K562 (cell line): Measurements from ENCODE around the gene SIGLEC14. TPM values are rescaled to one million over a fixed set of nuclear protein-coding genes. Genes with fewer than 3 reads are reported as not detected.

Experiments
- BCOR ChIP-seq: fragments of 450-650 bp; IDR thresholded peaks from 2 replicates; pipeline ENCODE4 v1.6.1; 2016
- CBX3 ChIP-seq, 2 experiments: IDR thresholded peaks; 1 replicate in 1 of 2; 2 replicates in 1 of 2; pipeline ENCODE4 v1.6.1; 2012; ENCODE audit warnings: inconsistent platforms in 2 of 2, low read length in 2 of 2, borderline replicate concordance in 1 of 2, control low read depth in 1 of 2
- CCAR2 ChIP-seq: fragments of 200-400 bp; formaldehyde crosslinking; IDR thresholded peaks from 2 replicates; pipeline ENCODE4 v1.6.1; 2017; ENCODE audit warnings: mild to moderate bottlenecking, low read depth, low read length
- CHD2 ChIP-seq: IDR thresholded peaks from 2 replicates; pipeline ENCODE4 v1.6.1; 2011; ENCODE audit warnings: low read depth, low read length
- DACH1 ChIP-seq: fragments of 450-650 bp; IDR thresholded peaks from 2 replicates; pipeline ENCODE4 v1.6.1; 2018; ENCODE audit not compliant: partially characterized antibody
- ELF2 ChIP-seq: fragments of 250-450 bp; sonication (Bioruptor Pico); IDR thresholded peaks from 2 replicates; pipeline ENCODE4 v1.5.0; 2021; ENCODE audit warnings: mild to moderate bottlenecking
- EP300 ChIP-seq: IDR thresholded peaks from 2 replicates; pipeline ENCODE4 v1.6.1; 2012; ENCODE audit warnings: low read length, improper control_type of control experiment
- ESRRB ChIP-seq: fragments of 250-450 bp; sonication (Bioruptor Pico); IDR thresholded peaks from 2 replicates; pipeline ENCODE4 v1.5.0; 2020; ENCODE audit warnings: mild to moderate bottlenecking, moderate library complexity, borderline replicate concordance
- ILF3 ChIP-seq: fragments of 450-650 bp; IDR thresholded peaks from 2 replicates; pipeline ENCODE4 v1.6.1; 2018; ENCODE audit warnings: antibody characterized with exemption, mild to moderate bottlenecking, moderate library complexity, borderline replicate concordance
- KDM1A ChIP-seq, 2 experiments: fragments of 450-650 bp; IDR thresholded peaks; 2 replicates each; pipeline ENCODE4 v1.6.1; 2016; ENCODE audit warnings: mild to moderate bottlenecking in 2 of 2
- KLF13 ChIP-seq: fragments of 450-650 bp; IDR thresholded peaks from 2 replicates; pipeline ENCODE4 v1.6.1; 2016; ENCODE audit warnings: missing genetic modification characterization, low read depth, mild to moderate bottlenecking, missing compliant biosample characterization, moderate library complexity, borderline replicate concordance
- MED1 ChIP-seq: sonication (generic); formaldehyde crosslinking; IDR thresholded peaks from 2 replicates; pipeline ENCODE4 v1.8.1; 2023; ENCODE audit warnings: missing genetic modification reagents, borderline replicate concordance
- MXI1 ChIP-seq: IDR thresholded peaks from 2 replicates; pipeline ENCODE4 v1.6.1; 2011; ENCODE audit warnings: low read depth, mild to moderate bottlenecking, improper control_type of control experiment, low read length
- MYC ChIP-seq, 2 experiments: fragments of 250-450 bp in 1 of 2; sonication (Bioruptor Pico) in 1 of 2; IDR thresholded peaks; 2 replicates each; pipeline versions ENCODE4 v1.5.1 to v1.6.1; 2012 to 2021; ENCODE audit warnings: low read depth in 2 of 2, borderline replicate concordance in 1 of 2, improper control_type of control experiment in 1 of 2, low read length in 1 of 2, mild to moderate bottlenecking in 1 of 2, moderate library complexity in 1 of 2
- NFIX ChIP-seq: fragments of 250-450 bp; sonication (Bioruptor Pico); IDR thresholded peaks from 2 replicates; pipeline ENCODE4 v1.4.0; 2020; ENCODE audit warnings: low read depth, mild to moderate bottlenecking, moderate library complexity
- PRPF4 ChIP-seq: fragments of 200-400 bp; formaldehyde crosslinking; IDR thresholded peaks from one replicate; pipeline ENCODE4 v1.6.1; 2017; ENCODE audit warnings: low read length, low read depth, mild to moderate bottlenecking; ENCODE audit not compliant: insufficient read depth, poor library complexity, severe bottlenecking
- RBM25 ChIP-seq: fragments of 200-400 bp; formaldehyde crosslinking; IDR thresholded peaks from 2 replicates; pipeline ENCODE4 v1.6.1; 2018; ENCODE audit warnings: low read length, low read depth, moderate library complexity; ENCODE audit not compliant: severe bottlenecking
- RBM34 ChIP-seq: fragments of 200-400 bp; formaldehyde crosslinking; IDR thresholded peaks from 2 replicates; pipeline ENCODE4 v1.6.1; 2018; ENCODE audit warnings: low read length, borderline replicate concordance; ENCODE audit not compliant: insufficient read depth
- SNAPC5 ChIP-seq: fragments of 250-450 bp; sonication (Bioruptor Pico); IDR thresholded peaks from 2 replicates; pipeline ENCODE4 v1.8.0; 2021; ENCODE audit warnings: moderate library complexity, mild to moderate bottlenecking, inconsistent platforms
- STAG1 ChIP-seq: sonication (generic); formaldehyde crosslinking; IDR thresholded peaks from 2 replicates; pipeline ENCODE4 v1.5.0; 2020; ENCODE audit warnings: missing genetic modification reagents, borderline replicate concordance
- STAT5B ChIP-seq: fragments of 250-450 bp; sonication (Bioruptor Pico); IDR thresholded peaks from 2 replicates; pipeline ENCODE4 v1.8.0; 2021; ENCODE audit warnings: mild to moderate bottlenecking, inconsistent platforms
- TAF15 ChIP-seq: fragments of 200-400 bp; formaldehyde crosslinking; IDR thresholded peaks from 2 replicates; pipeline ENCODE4 v1.6.1; 2017; ENCODE audit warnings: mild to moderate bottlenecking, low read depth, low read length, moderate library complexity
- TAF9B ChIP-seq: fragments of 450-650 bp; IDR thresholded peaks from 2 replicates; pipeline ENCODE4 v1.6.1; 2018; ENCODE audit warnings: mild to moderate bottlenecking; ENCODE audit not compliant: partially characterized antibody
- TOE1 ChIP-seq, 2 experiments: fragments of 450-650 bp in 1 of 2; sonication (generic) in 1 of 2; formaldehyde crosslinking in 1 of 2; IDR thresholded peaks; 2 replicates each; pipeline versions ENCODE4 v1.7.1 to v1.8.0; 2016 to 2022; ENCODE audit warnings: borderline replicate concordance in 2 of 2, mild to moderate bottlenecking in 2 of 2, antibody characterized with exemption in 1 of 2, inconsistent platforms in 1 of 2, low read depth in 1 of 2, missing genetic modification reagents in 1 of 2, moderate library complexity in 1 of 2
- ZFP30 ChIP-seq: fragments of 250-450 bp; sonication (Bioruptor Pico); IDR thresholded peaks from 2 replicates; pipeline ENCODE4 v1.8.0; 2022; ENCODE audit warnings: moderate library complexity, mild to moderate bottlenecking, inconsistent platforms, borderline replicate concordance
- ZFP36 ChIP-seq: fragments of 150-350 bp; IDR thresholded peaks from 2 replicates; pipeline ENCODE4 v1.6.1; 2018; ENCODE audit warnings: low read length, low read depth; ENCODE audit not compliant: partially characterized antibody
- ZNF431 ChIP-seq: sonication (generic); formaldehyde crosslinking; IDR thresholded peaks from 2 replicates; pipeline ENCODE4 v1.8.0; 2022; ENCODE audit warnings: mild to moderate bottlenecking, missing genetic modification reagents
- ZNF561 ChIP-seq: fragments of 450-650 bp; formaldehyde crosslinking; conservative IDR thresholded peaks from 2 replicates; pipeline ENCODE4 v1.4.0; 2020; ENCODE audit warnings: mild to moderate bottlenecking, moderate library complexity
- polyA plus RNA-seq, 8 experiments: library from polyadenylated mRNA; depleted of rRNA in 4 of 8; stranded (reverse) in 5 of 8; unstranded in 3 of 8; fragments of >200 nt; fragmentation: Nextera tagmentation in 2 of 8; fragmentation: Illumina TruSeq in 1 of 8; extraction: Ambion mirVana in 2 of 8; extraction: Trizol in 1 of 8; gene quantifications; 2 replicates each; pipeline versions ENCODE4 v1.2.1 to v1.2.3, GENCODE V29; 2011 to 2014; ENCODE audit warnings: inconsistent platforms in 1 of 8, missing spikeins in 1 of 8
- total RNA-seq, 7 experiments: library from RNA; depleted of rRNA in 6 of 7; stranded (reverse); fragments of >200 nt in 6 of 7; fragmentation: Illumina TruSeq in 2 of 7; extraction: Trizol in 2 of 7; gene quantifications; 2 replicates each; pipeline versions ENCODE4 v1.2.1 to v1.2.3, GENCODE V29; 2011 to 2021; ENCODE audit warnings: low replicate concordance in 1 of 7
- TF ChIP-seq, protein P1 (sequence below): fragments of 450-650 bp; formaldehyde crosslinking; IDR thresholded peaks from 2 replicates; pipeline ENCODE4 v1.4.0; 2020; ENCODE audit warnings: mild to moderate bottlenecking, moderate library complexity

The SIGLEC14 gene
- total and polyA plus RNA-seq, 9 of the 15 experiments (the other 6 are each of a cell fraction or from before 2014, with no cell fraction given) = not detected

DNA sequence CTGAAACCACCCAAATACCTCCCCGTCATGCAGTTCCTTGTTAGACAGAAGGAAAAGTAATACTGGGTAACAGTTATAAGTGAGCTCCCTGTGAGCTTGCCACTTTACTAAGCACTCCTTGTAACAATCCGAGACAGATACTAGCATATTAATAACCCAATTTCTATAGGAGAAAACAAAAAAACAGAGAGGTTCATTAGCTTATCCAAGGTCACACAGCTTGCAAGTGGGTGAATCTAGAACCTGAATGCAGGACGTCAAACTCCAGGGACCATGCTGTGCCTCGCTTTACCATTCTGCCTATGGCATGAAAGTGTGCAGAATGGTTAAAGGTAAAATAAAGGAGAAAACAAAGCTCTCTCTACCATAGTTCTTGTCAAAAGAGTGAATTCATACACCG is 31.8 kb downstream of the SIGLEC14 start (continued):
- no peak for TF ChIP-seq SNAPC5 (CRISPR knock-in tag)
- no peak for TF ChIP-seq MYC (IDR thresholded peaks at IDR 0.05; ENCODE audit: low read depth, low read length)
- no peak for TF ChIP-seq MYC (CRISPR knock-in tag; IDR thresholded peaks at IDR 0.05; ENCODE audit: borderline replicate concordance, low read depth)
- no peak for TF ChIP-seq CCAR2
- TF ChIP-seq PRPF4 = no peak
- no peak for TF ChIP-seq ZNF561
- TF ChIP-seq TAF9B = no peak
- TF ChIP-seq ELF2 (CRISPR knock-in tag) = no peak
- no peak for TF ChIP-seq TAF15
- TF ChIP-seq, protein P1, sequence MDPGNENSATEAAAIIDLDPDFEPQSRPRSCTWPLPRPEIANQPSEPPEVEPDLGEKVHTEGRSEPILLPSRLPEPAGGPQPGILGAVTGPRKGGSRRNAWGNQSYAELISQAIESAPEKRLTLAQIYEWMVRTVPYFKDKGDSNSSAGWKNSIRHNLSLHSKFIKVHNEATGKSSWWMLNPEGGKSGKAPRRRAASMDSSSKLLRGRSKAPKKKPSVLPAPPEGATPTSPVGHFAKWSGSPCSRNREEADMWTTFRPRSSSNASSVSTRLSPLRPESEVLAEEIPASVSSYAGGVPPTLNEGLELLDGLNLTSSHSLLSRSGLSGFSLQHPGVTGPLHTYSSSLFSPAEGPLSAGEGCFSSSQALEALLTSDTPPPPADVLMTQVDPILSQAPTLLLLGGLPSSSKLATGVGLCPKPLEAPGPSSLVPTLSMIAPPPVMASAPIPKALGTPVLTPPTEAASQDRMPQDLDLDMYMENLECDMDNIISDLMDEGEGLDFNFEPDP (CRISPR knock-in tag) = no peak
- peak; percentile 57 for TF ChIP-seq RBM25
- TF ChIP-seq ZNF431 (CRISPR knock-in tag) = no peak
- no peak for TF ChIP-seq CHD2
- TF ChIP-seq MXI1 = no peak
- TF ChIP-seq STAT5B (CRISPR knock-in tag) = no peak
- TF ChIP-seq ILF3 = no peak
- no peak for TF ChIP-seq NFIX
- no peak for TF ChIP-seq KLF13 (tag)
- no peak for TF ChIP-seq TOE1 (IDR thresholded peaks at IDR 0.05; ENCODE audit: borderline replicate concordance)
- no peak for TF ChIP-seq TOE1 (CRISPR knock-in tag; IDR thresholded peaks at IDR 0.05; ENCODE audit: borderline replicate concordance, low read depth)
- peak; percentile 71 for TF ChIP-seq BCOR
- TF ChIP-seq MED1 = no peak
- peak in 1 of 2 experiments; percentile 43; a peak in 2 of 4 replicates for TF ChIP-seq KDM1A (IDR thresholded peaks at IDR 0.05)
- TF ChIP-seq RBM34 = no peak
- TF ChIP-seq ZFP30 (CRISPR knock-in tag) = no peak
- TF ChIP-seq ESRRB (CRISPR knock-in tag) = no peak
- no peak for TF ChIP-seq EP300
- TF ChIP-seq DACH1 = no peak
- no peak for TF ChIP-seq CBX3 (IDR thresholded peaks at IDR 0.05; ENCODE audit: borderline replicate concordance in 1 of 2, low read length in 2 of 2)
- TF ChIP-seq STAG1 (CRISPR knock-in tag) = no peak
- peak; percentile 39 for TF ChIP-seq ZFP36
- TF ChIP-seq, all 486 proteins: peak for 6
